ENCODE measurements around the gene SLC16A5.

DNA sequence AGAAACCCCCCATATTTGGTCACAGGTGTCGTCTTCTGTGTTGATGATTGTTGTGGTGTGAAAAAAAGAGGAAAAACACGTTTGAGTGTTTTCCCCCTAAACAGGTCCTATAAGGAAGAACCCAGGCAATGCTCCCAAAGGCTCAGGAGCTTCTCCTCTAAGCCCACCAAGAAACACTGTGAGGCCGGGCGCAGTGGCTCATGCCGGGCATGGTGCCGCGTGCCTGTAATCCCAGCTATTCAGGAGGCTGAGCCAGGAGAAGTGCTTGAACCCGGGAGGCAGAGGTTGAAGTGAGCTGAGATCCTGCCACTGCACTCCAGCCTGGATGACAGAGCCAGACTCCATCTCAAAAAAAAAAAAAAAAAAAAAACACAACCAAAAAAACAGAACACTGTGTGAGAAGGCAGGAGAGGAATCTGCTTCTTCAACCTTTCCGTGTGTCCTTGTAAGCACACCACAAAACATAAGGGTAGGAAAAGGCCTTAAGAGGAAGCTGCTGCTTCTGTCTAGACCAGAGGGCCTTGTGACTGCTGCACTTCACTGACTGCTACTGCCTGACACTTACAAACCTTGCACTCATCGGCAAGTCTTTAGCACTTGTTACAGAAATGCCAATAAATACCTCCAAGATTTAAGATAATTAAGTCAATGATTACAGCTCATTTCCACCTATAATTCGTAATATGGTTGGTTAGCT, 57.2 kb downstream of the SLC16A5 start:
- no peak for TF ChIP-seq CTCF (IDR thresholded peaks at IDR 0.05)
- TF ChIP-seq EP300 (IDR thresholded peaks at IDR 0.05): no peak
- TF ChIP-seq POLR2A (IDR thresholded peaks at IDR 0.05): no peak
